ENCODE data around the gene USP21.

Gene USP21

GRCh38 chr1:161190962-161191521, 31.7 kb downstream of the USP21 start:
- DNase-seq (ENCODE audit: low read depth in 2 of 3, low spot score in 2 of 3) = no peak

GRCh38 chr1:161191971-161192370, 32.7 kb downstream of the USP21 start:
- DNase-seq (ENCODE audit: low read depth in 2 of 3, low spot score in 2 of 3) = no peak

- DNase-seq (ENCODE audit: low read depth in 2 of 3, low spot score in 2 of 3) = no peak
Observed at GRCh38 chr1:161192476-161193465, 33.5 kb downstream of the USP21 start.

GRCh38 chr1:161193561-161194235, 34.4 kb downstream of the USP21 start:
- DNase-seq (ENCODE audit: low read depth in 2 of 3, low spot score in 2 of 3) = no peak

- no peak for DNase-seq (ENCODE audit: low read depth in 2 of 3, low spot score in 2 of 3)
Observed at GRCh38 chr1:161195171-161195570, 35.9 kb downstream of the USP21 start.

GRCh38 chr1:161196111-161196510, 36.8 kb downstream of the USP21 start:
- no peak for DNase-seq (ENCODE audit: low read depth in 2 of 3, low spot score in 2 of 3)

- DNase-seq (ENCODE audit: low read depth in 2 of 3, low spot score in 2 of 3) = no peak
Observed at GRCh38 chr1:161196521-161197451, 37.5 kb downstream of the USP21 start.

GRCh38 chr1:161197560-161198193, 38.4 kb downstream of the USP21 start:
- no peak for DNase-seq (ENCODE audit: low read depth in 2 of 3, low spot score in 2 of 3)

GRCh38 chr1:161198194-161198896, 39.0 kb downstream of the USP21 start:
- DNase-seq (ENCODE audit: low read depth in 2 of 3, low spot score in 2 of 3) = no peak

- no peak for DNase-seq (ENCODE audit: low read depth in 2 of 3, low spot score in 2 of 3)
Observed at GRCh38 chr1:161198897-161199431, 39.7 kb downstream of the USP21 start, which contains the start of gene ADAMTS4. Gene ADAMTS4, minus strand, starts transcription at chr1:161199054. Its CDS starts 427 bp downstream, at chr1:161198627.

- DNase-seq (ENCODE audit: low read depth in 2 of 3, low spot score in 2 of 3) = no peak
Observed at GRCh38 chr1:161199506-161200139, 40.3 kb downstream of the USP21 start.

GRCh38 chr1:161200421-161200991, 41.2 kb downstream of the USP21 start:
- no peak for DNase-seq (ENCODE audit: low read depth in 2 of 3, low spot score in 2 of 3)

- DNase-seq (ENCODE audit: low read depth in 2 of 3, low spot score in 2 of 3) = no peak
Observed at GRCh38 chr1:161200992-161201835, 41.9 kb downstream of the USP21 start.

GRCh38 chr1:161201836-161202712, 42.8 kb downstream of the USP21 start, which contains the start of gene NDUFS2:
Gene NDUFS2, plus strand, starts transcription at chr1:161202367. Its CDS starts 19 bp downstream, at chr1:161202386.
- peak; percentile 72 to 85 (median 83) for DNase-seq (ENCODE audit: low read depth in 2 of 3, low spot score in 2 of 3)

- DNase-seq (ENCODE audit: low read depth in 2 of 3, low spot score in 2 of 3) = no peak
Observed at GRCh38 chr1:161206411-161207140, 47.3 kb downstream of the USP21 start.

GRCh38 chr1:161207173-161207572, 47.9 kb downstream of the USP21 start:
- no peak for DNase-seq (ENCODE audit: low read depth in 2 of 3, low spot score in 2 of 3)

All from activated CD8-positive, alpha-beta memory T cell treated with anti-CD3 and anti-CD28 coated beads for 48 hours (primary cell).